Heart left ventricle (tissue), 16 donors: ENCODE data around the gene RALGAPA2. TPM values are rescaled to one million over a fixed set of nuclear protein-coding genes. Genes with fewer than 3 reads are reported as not detected.

Experiments
- ATAC-seq, 4 donors: fragments of 200-7000 bp; cut with Tn5 transposase; one replicate each; pipeline ENCODE4 v1.9.1; 2020 to 2022; ENCODE audit warnings: moderate library complexity in 4 of 4, mild to moderate bottlenecking in 3 of 4, moderate number of reproducible peaks in 1 of 4
- DNase-seq, 5 donors: peaks; one replicate each; pipeline ENCODE4 v3.0.0-alpha.2; 2020
- H3K27ac ChIP-seq, 12 donors: fragments of 200-600 bp; sonication (generic) in 4 of 12; one replicate each; pipeline versions ENCODE4 v1.5.0 to v1.8.0; 2016 to 2022; ENCODE audit warnings: mild to moderate bottlenecking in 2 of 12
- H3K27me3 ChIP-seq, 9 donors: fragments of 200-600 bp; sonication (generic) in 2 of 9; one replicate each; pipeline versions ENCODE4 v1.5.1 to v1.8.0; 2016 to 2022; ENCODE audit warnings: mild to moderate bottlenecking in 3 of 9
- H3K36me3 ChIP-seq, 9 donors: fragments of 200-600 bp; sonication (generic) in 2 of 9; one replicate each; pipeline versions ENCODE4 v1.5.0 to v1.8.0; 2018 to 2022; ENCODE audit warnings: mild to moderate bottlenecking in 2 of 9
- H3K4me1 ChIP-seq, 12 donors: fragments of 200-600 bp; sonication (generic) in 4 of 12; one replicate each; pipeline versions ENCODE4 v1.5.0 to v1.8.0; 2016 to 2022; ENCODE audit warnings: mild to moderate bottlenecking in 3 of 12
- H3K4me3 ChIP-seq, 12 donors: fragments of 200-600 bp; sonication (generic) in 4 of 12; one replicate each; pipeline versions ENCODE4 v1.5.0 to v1.8.0; 2017 to 2022; ENCODE audit warnings: mild to moderate bottlenecking in 9 of 12, moderate library complexity in 4 of 12
- H3K9me3 ChIP-seq, 12 donors: fragments of 200-600 bp; sonication (generic) in 4 of 12; one replicate each; pipeline versions ENCODE4 v1.5.0 to v1.8.0; 2016 to 2022; ENCODE audit warnings: mild to moderate bottlenecking in 1 of 12
- CTCF ChIP-seq, 12 donors: fragments of 200-600 bp; sonication (generic) in 4 of 12; IDR thresholded peaks; one replicate each; pipeline versions ENCODE4 v1.5.0 to v1.8.0; 2018 to 2022; ENCODE audit warnings: antibody characterized with exemption in 12 of 12, mild to moderate bottlenecking in 5 of 12
- POLR2A ChIP-seq, 2 donors: fragments of 450-650 bp; IDR thresholded peaks; one replicate each; pipeline ENCODE4 v1.6.1; 2017; ENCODE audit warnings: antibody characterized with exemption in 2 of 2, mild to moderate bottlenecking in 2 of 2, moderate library complexity in 2 of 2
- WGBS, 4 donors: extraction: QIAGEN DNeasy Blood & Tissue Kit in 2 of 4; methylation state at CpG; one replicate each; pipeline versions ENCODE4 v1.1.5 to v1.1.7; 2013 to 2018; 5-methylcytosine and 5-hydroxymethylcytosine counted together
- intact Hi-C, 10 donors: fragments of 100-400 bp; cut with DNase I; formaldehyde crosslinking; loops; one replicate each; pipeline versions ENCODE4 v1.11.1 to v1.14.2; 2022
- polyA plus RNA-seq, 2 donors: library from polyadenylated mRNA; stranded (reverse); fragments of 200-250 nt; gene quantifications; one replicate each; pipeline ENCODE4 v1.2.3, GENCODE V29; 2013
- total RNA-seq, 9 donors: library from RNA; depleted of rRNA in 2 of 9; stranded (reverse); fragments of >200 nt in 2 of 9; fragmentation: NEBNext Ultra II Directional in 3 of 9; extraction: Animal tissue kit (Norgen Biotek cat#: 25700) in 3 of 9; gene quantifications; one replicate each; pipeline versions ENCODE4 v1.1.0 to v1.2.4, GENCODE V29; 2016 to 2023
- donor health status: ischemic (EF 13 %, LVEDD 7.1; RV severe dilation, severe dysfunction).
- donor health status: healthy with polysubstance abuse.
- donor health status: DM: no; HTN: yes; CAD: no.
- donor health status: DM: no; HTN: no; CAD: no.
- donor health status: ischemic (EF 25% LVEDD 6.9; RV normal size, moderate dysfunction).
- donor health status: ischemic (EF 25% LVEDD 5.7; RV mildly dilated, moderate dysfunction).
- donor health status: healthy.
- donor health status: DM: yes; HTN: yes; CAD: no.
- donor health status: ischemic (EF 35%, LVEDD 5.7; RV mildly dilated, moderate dysfunction).
- donor health status: nonischemic (EF 11% LVEDD 7.7; RV severe dilation, severe dysfunction).
- donor health status: DM: yes; HTN: yes; CAD: no.
- donor health status: PGD.
- donor health status: ischemic (EF 29% LVEDD 5.4; RV normal size, mild dysfunction).
- donor health status: nonischemic (EF 23%, LVEDD 6.1; RV moderate dilation, normal function).

RALGAPA2 gene
- total and polyA plus RNA-seq, 11 donors = 5.6 to 33.8 (median 21.4) TPM

- no peak for TF ChIP-seq POLR2A (IDR thresholded peaks at IDR 0.05)
- no peak for TF ChIP-seq CTCF (IDR thresholded peaks at IDR 0.05)
- no peak for DNase-seq
- Histone ChIP-seq H3K36me3 (peaks cover 0 to 35% (median 23%) of the 10 kb centered on the region in 9 donors), H3K4me3 (no peak overlapping the region), H3K4me1 (no peaks in the 10 kb centered on the region), H3K27me3 (no peaks in the 10 kb centered on the region), H3K27ac (no peak overlapping the region), H3K9me3 (no peaks in the 10 kb centered on the region)
- ATAC-seq = peak in 1 of 4 donors; percentile 44
- intact Hi-C loops = no loop called here
- WGBS, 4 donors = 65 to 72% (median 69%) methylated on average over 6 of the region's 6 CpGs
Observed at GRCh38 chr20:20549267-20549612, 163.2 kb downstream of the RALGAPA2 start.

GRCh38 chr20:20548527-20549266, 163.7 kb downstream of the RALGAPA2 start:
- no peaks in the 10 kb centered on the region for H3K27me3 ChIP-seq
- no peaks in the 10 kb centered on the region for H3K4me1 ChIP-seq
- no peak overlapping the region for H3K4me3 ChIP-seq
- DNase-seq (no peak), ATAC-seq (no peak)
- peaks cover 0 to 41% (median 23%) of the 10 kb centered on the region in 9 donors for H3K36me3 ChIP-seq
- H3K9me3 ChIP-seq = no peaks in the 10 kb centered on the region
- 91 to 94% (median 92%) methylated on average over 5 of the region's 5 CpGs for WGBS, 4 donors
- intact Hi-C loops = no loop called here
- TF ChIP-seq POLR2A (IDR thresholded peaks at IDR 0.05) (no peak), CTCF (IDR thresholded peaks at IDR 0.05) (no peak)
- no peak overlapping the region for H3K27ac ChIP-seq

- Histone ChIP-seq H3K4me3 (no peak overlapping the region), H3K27me3 (no peaks in the 10 kb centered on the region), H3K27ac (no peak overlapping the region), H3K9me3 (no peaks in the 10 kb centered on the region), H3K36me3 (peaks cover 0 to 41% (median 23%) of the 10 kb centered on the region in 9 donors), H3K4me1 (no peaks in the 10 kb centered on the region)
- 90 to 96% (median 93%) methylated on average over 2 of the region's 2 CpGs for WGBS, 4 donors
- DNase-seq (no peak), ATAC-seq (no peak)
- intact Hi-C loops = no loop called here
- TF ChIP-seq POLR2A (IDR thresholded peaks at IDR 0.05) (no peak), CTCF (IDR thresholded peaks at IDR 0.05) (no peak)
Observed at GRCh38 chr20:20547876-20548266, 164.6 kb downstream of the RALGAPA2 start.

- TF ChIP-seq POLR2A (IDR thresholded peaks at IDR 0.05) (no peak), CTCF (IDR thresholded peaks at IDR 0.05) (no peak)
- Histone ChIP-seq H3K4me1 (no peaks in the 10 kb centered on the region), H3K4me3 (no peak overlapping the region), H3K9me3 (no peaks in the 10 kb centered on the region), H3K27me3 (no peaks in the 10 kb centered on the region), H3K36me3 (peaks cover 0 to 41% (median 23%) of the 10 kb centered on the region in 9 donors), H3K27ac (no peak overlapping the region)
- DNase-seq (no peak), ATAC-seq (no peak)
- intact Hi-C loops = no loop called here
- 90 to 97% (median 93%) methylated on average over 5 of the region's 5 CpGs for WGBS, 4 donors
Observed at GRCh38 chr20:20547221-20547875, 165.1 kb downstream of the RALGAPA2 start.
